BLaER1 (cell line): ENCODE data around the gene OSBPL5.

Experiments used
- H3K27ac ChIP-seq: shearing (Covaris generic); formaldehyde crosslinking; 2 replicates; pipeline ENCODE4 v1.8.1; 2022
- H3K27me3 ChIP-seq: shearing (Covaris generic); formaldehyde crosslinking; 2 replicates; pipeline ENCODE4 v1.8.1; 2022
- H3K36me3 ChIP-seq: shearing (Covaris generic); formaldehyde crosslinking; 2 replicates; pipeline ENCODE4 v1.8.1; 2022
- H3K4me1 ChIP-seq: shearing (Covaris generic); formaldehyde crosslinking; 2 replicates; pipeline ENCODE4 v1.8.1; 2022
- H3K4me2 ChIP-seq: shearing (Covaris generic); formaldehyde crosslinking; 2 replicates; pipeline ENCODE4 v1.8.1; 2022
- H3K4me3 ChIP-seq: shearing (Covaris generic); formaldehyde crosslinking; 2 replicates; pipeline ENCODE4 v1.8.1; 2022
- H3K9ac ChIP-seq: shearing (Covaris generic); formaldehyde crosslinking; 2 replicates; pipeline ENCODE4 v1.8.1; 2022
- H3K9me3 ChIP-seq: shearing (Covaris generic); formaldehyde crosslinking; 2 replicates; pipeline ENCODE4 v1.8.1; 2022
- H4K20me1 ChIP-seq: shearing (Covaris generic); formaldehyde crosslinking; 2 replicates; pipeline ENCODE4 v1.8.1; 2022
- Cebpa-rat ChIP-seq: shearing (Covaris generic); IDR thresholded peaks from 2 replicates; pipeline ENCODE4 v1.8.1; 2022

Gene OSBPL5

DNA sequence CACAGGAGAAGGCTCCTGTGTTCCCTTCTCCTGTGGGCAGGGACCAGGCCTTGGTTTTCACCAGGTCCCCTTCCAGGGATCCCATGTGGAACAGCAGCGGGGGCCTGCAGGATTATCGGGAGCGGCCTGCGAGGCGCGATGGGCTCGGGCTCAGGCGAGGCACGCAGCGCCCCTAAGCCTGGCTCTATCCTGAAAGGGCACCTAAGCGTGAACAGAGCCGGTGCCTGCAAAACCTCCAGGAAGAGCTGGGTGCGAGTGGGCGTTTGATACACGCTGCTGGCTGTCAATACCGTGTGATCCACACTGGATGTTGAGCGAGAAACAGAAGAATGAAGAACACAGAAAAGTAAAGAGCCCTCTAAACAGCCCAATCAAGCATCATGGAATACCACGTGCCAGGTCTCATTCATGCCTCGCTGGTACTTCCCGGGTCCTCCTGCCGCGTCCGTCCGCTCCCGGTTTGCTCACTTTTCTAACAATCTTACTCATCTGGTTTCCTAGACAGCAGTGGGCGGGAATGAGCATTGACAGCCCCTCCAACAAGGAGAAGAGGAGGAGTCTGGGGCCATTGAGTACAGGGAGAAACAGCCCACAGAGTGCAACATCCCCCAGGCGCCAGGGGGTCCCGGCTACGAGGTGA, 12.5 kb downstream of the OSBPL5 start:
- Histone ChIP-seq H3K4me3 (no peak overlapping the region), H3K9ac (no peak overlapping the region), H4K20me1 (peaks cover 98% of the 10 kb centered on the region), H3K27ac (no peak overlapping the region), H3K27me3 (no peaks in the 10 kb centered on the region), H3K36me3 (peaks cover 5% of the 10 kb centered on the region; the same call in 1 of the 2 replicates), H3K4me1 (peaks cover 100% of the 10 kb centered on the region), H3K4me2 (peak overlapping the region; percentile 14; the same call in 1 of the 2 replicates), H3K9me3 (no peaks in the 10 kb centered on the region)
- TF ChIP-seq Cebpa-rat = no peak

DNA sequence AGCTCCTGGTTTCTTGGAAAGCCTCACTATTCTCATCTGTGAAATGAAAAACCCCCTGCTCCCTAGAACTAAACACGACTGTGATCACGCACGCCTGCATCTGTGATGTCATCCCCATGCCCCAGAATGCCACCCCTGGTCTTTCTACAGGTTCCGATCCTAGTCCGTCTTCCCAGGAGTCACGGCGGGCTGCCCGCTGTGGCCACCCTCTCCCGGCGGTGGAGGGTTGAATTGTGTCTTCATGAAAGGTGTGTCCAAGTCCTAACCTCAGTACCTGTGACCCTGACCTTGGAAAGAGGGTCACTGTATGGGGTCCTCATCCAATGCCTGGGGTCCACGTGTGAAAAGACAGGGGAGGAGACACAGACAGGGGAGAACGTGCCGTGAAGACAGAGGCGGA, 14.4 kb downstream of the OSBPL5 start:
- H3K9ac ChIP-seq = peak overlapping the region; percentile 45; the same call in 1 of the 2 replicates
- no peaks in the 10 kb centered on the region for H3K9me3 ChIP-seq
- peaks cover 96% of the 10 kb centered on the region for H4K20me1 ChIP-seq
- no peak overlapping the region for H3K4me3 ChIP-seq
- H3K36me3 ChIP-seq = peaks cover 5% of the 10 kb centered on the region; the same call in 1 of the 2 replicates
- no peaks in the 10 kb centered on the region for H3K27me3 ChIP-seq
- 0 out of 2 replicates have a peak overlapping the region, but pooled peaks have one; percentile 22 for H3K27ac ChIP-seq
- TF ChIP-seq Cebpa-rat = no peak
- peak overlapping the region; percentile 93 for H3K4me2 ChIP-seq
- peaks cover 100% of the 10 kb centered on the region for H3K4me1 ChIP-seq

DNA sequence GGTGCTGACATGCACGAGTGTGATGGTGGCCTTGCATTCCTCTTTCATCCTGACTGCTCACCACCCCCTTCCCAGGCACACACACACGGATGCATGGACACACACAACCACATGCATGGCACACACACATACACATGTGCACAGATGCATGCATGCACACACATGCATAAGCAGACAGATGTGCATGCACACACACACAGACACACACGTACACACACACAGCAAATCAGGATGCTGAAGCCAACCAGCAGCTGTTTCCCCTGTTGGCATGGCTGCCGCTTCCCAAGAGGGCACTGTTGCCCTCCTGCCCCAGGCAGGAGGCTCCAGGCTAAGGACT, 15.3 kb downstream of the OSBPL5 start:
- Histone ChIP-seq H3K9me3 (no peaks in the 10 kb centered on the region), H3K27ac (peak overlapping the region; percentile 22; the same call in 1 of the 2 replicates), H3K4me3 (no peak overlapping the region), H3K27me3 (no peaks in the 10 kb centered on the region), H4K20me1 (peaks cover 96% of the 10 kb centered on the region), H3K4me2 (peak overlapping the region; percentile 93), H3K36me3 (peaks cover 5% of the 10 kb centered on the region; the same call in 1 of the 2 replicates), H3K9ac (peak overlapping the region; percentile 45; the same call in 1 of the 2 replicates), H3K4me1 (peaks cover 100% of the 10 kb centered on the region)
- TF ChIP-seq Cebpa-rat = no peak

DNA sequence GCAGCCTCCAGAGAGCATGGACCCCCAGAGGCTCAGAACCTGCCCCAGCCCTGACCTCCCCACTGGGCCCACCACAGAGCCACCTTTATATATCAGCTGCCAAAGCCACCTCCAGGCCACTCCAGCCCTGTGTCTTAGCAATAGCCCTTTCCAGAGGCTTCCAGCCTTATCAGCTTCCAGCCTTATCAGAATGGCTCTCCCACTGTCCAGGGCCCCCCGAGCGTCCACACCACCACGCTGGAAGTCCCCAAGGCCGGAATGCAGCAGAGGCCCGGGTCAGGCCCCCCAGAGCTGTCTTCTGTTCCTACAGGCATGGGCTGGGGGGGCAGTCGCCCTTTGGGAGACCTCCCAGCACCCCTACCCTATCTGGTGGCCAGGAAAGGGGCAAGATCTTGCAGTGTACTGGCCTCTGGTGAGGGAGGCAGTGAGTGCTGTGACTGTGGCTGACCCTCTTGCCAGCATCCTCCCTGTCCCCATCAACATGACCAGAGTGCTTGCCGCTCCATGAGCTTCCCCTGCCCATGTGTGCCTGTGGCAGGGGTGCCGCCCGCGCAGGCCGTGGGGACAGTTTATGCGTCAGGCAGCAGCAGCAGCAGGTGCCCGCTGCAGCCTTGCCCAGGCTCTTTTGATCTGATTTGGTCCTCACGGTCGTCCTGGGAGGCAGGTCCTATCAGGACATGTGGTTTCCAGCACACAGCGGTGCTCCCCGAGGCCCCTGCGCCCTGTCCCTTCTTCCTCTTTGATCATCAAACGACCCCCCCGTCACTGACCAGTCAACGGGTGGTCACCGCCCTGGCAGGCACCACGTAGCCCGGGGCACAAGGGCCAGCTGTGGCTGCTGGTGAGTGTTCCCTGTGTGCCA, 15.9 kb downstream of the OSBPL5 start:
- Histone ChIP-seq H3K4me2 (peak overlapping the region; percentile 93), H4K20me1 (peaks cover 98% of the 10 kb centered on the region)
- TF ChIP-seq Cebpa-rat = no peak

DNA sequence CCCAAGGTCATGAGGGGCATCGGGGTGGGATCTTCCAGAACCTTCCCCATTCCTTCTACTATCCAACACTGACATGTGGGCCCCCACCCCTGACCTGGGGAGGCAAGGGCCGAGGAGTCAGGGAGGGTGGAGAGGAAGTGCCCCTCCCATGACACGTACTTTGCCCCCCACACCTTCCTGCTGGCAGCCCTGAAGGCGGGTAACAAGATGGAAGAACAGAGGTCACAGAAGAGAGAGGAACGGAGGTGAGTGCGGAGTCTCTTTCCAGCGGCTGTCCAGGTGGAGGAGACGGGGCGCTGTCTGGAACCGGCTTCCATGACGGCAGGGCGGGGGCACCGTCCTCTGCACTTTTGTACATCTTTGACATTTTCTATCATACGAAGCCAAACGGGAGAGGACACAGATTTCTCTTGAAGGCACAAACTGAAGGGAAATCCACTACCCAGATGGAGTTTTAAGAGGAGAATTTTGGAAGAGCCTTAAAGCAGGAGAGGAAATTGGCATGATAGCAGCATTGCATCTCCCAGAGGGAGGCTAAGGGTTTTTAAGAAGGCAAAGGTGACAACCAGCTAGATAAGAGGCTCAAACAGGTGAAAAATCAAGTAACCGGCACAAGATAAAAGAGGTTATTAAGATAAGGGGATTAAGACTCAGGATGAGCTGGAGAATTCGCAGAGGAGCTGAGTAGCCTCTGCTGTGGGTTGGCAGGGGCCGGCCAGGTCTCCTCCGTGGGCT, 16.7 kb downstream of the OSBPL5 start:
- H4K20me1 ChIP-seq = peaks cover 98% of the 10 kb centered on the region
- peak overlapping the region; percentile 24; the same call in 1 of the 2 replicates for H3K9ac ChIP-seq
- H3K4me3 ChIP-seq = no peak overlapping the region
- peak overlapping the region; percentile 93 for H3K4me2 ChIP-seq
- H3K27ac ChIP-seq = peak overlapping the region; percentile 75
- peaks cover 100% of the 10 kb centered on the region for H3K4me1 ChIP-seq
- no peak for TF ChIP-seq Cebpa-rat
- no peaks in the 10 kb centered on the region for H3K9me3 ChIP-seq
- peaks cover 5% of the 10 kb centered on the region; the same call in 1 of the 2 replicates for H3K36me3 ChIP-seq
- no peaks in the 10 kb centered on the region for H3K27me3 ChIP-seq

More for the DNA sequence above, 15.9 kb downstream of the OSBPL5 start:
- Histone ChIP-seq H3K36me3 (peaks cover 5% of the 10 kb centered on the region; the same call in 1 of the 2 replicates), H3K4me3 (no peak overlapping the region), H3K27me3 (no peaks in the 10 kb centered on the region), H3K9me3 (no peaks in the 10 kb centered on the region), H3K4me1 (peaks cover 100% of the 10 kb centered on the region), H3K27ac (peak overlapping the region; percentile 31), H3K9ac (0 out of 2 replicates have a peak overlapping the region, but pooled peaks have one; percentile 24)

DNA sequence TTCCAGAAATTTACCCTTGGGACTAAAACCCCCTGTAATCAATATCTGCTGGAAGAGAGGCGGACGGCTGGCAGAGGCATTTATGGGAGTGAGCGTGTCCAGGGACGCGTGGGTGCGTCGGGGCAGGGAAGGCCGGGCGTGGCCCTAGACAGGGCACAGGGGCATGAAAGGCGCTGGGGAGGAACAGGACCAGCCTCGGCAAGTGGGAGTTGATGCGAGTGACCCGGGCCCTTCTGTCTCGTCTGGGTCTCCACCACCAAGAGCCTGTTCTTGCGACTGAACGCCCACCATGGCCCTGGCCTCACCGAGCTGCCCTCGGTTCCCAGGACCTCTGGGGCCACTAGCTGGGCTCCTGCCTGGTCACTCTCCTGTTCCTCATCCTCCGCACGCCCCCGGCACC, 17.5 kb downstream of the OSBPL5 start:
- peak overlapping the region; percentile 50; the same call in 1 of the 2 replicates for H3K9ac ChIP-seq
- TF ChIP-seq Cebpa-rat = no peak
- no peaks in the 10 kb centered on the region for H3K9me3 ChIP-seq
- H3K36me3 ChIP-seq = peaks cover 5% of the 10 kb centered on the region; the same call in 1 of the 2 replicates
- H3K4me3 ChIP-seq = no peak overlapping the region
- peaks cover 92% of the 10 kb centered on the region for H4K20me1 ChIP-seq
- H3K4me2 ChIP-seq = peak overlapping the region; percentile 93
- H3K27me3 ChIP-seq = no peaks in the 10 kb centered on the region
- peaks cover 100% of the 10 kb centered on the region for H3K4me1 ChIP-seq
- peak overlapping the region; percentile 75 for H3K27ac ChIP-seq

DNA sequence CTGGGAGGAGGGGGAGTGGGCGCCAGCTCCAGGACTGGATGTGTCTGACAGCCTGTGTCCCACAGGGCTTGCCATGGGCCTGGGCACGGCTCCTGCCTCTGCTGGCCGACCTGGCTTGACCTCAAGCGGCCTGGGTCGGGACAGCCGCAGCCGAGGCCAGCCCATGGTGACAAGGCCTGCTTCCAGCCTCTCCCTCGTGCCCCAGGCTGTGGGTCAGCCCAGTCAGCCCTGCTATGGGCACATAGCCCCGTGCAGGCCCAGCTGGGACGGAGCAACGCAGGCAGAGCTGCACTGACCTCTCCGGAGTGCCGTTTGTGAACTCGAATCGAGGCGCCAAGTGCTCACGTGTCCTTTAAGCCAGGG, 17.9 kb downstream of the OSBPL5 start:
- no peak overlapping the region for H3K4me3 ChIP-seq
- peaks cover 5% of the 10 kb centered on the region; the same call in 1 of the 2 replicates for H3K36me3 ChIP-seq
- peak overlapping the region; percentile 75 for H3K27ac ChIP-seq
- no peak for TF ChIP-seq Cebpa-rat
- no peaks in the 10 kb centered on the region for H3K27me3 ChIP-seq
- H3K9ac ChIP-seq = peak overlapping the region; percentile 50; the same call in 1 of the 2 replicates
- H4K20me1 ChIP-seq = peaks cover 88% of the 10 kb centered on the region
- peak overlapping the region; percentile 93 for H3K4me2 ChIP-seq
- H3K9me3 ChIP-seq = no peaks in the 10 kb centered on the region
- H3K4me1 ChIP-seq = peaks cover 100% of the 10 kb centered on the region

DNA sequence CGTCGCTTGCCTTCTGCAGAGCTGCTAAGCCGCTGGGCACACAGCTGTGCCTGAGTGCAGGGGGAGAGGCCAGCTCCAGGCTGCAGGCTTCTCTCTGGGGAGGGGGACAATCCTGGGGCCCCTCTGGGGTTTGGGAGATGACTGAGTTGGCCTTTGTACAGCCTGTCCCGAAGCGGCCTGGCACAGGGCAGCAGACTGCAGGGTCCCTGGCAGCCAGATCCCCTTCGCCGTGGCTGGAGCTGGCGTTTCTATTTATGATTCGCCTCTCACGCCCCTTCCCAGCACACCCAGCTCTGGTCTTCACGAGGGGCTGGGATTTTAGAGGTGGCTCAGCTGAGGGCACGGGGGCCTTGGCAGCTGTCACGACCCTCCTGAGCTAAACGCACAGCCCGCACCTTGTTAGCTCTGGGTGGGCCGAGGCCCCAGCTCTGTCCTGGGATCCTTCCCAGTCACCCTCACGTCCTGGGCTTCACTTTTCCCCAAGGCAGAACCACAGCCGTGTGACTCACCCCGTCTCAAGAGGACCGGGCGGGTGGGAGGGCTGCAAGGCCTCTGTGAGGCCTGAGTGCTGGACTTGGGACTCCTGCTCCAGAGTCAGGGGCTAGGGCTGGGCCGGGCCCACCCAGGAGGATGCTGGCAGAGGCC, 18.4 kb downstream of the OSBPL5 start:
- Histone ChIP-seq H3K4me2 (peak overlapping the region; percentile 93), H3K27me3 (no peaks in the 10 kb centered on the region), H4K20me1 (peaks cover 83% of the 10 kb centered on the region), H3K4me3 (peak overlapping the region; percentile 51), H3K4me1 (peaks cover 100% of the 10 kb centered on the region), H3K27ac (peak overlapping the region; percentile 75), H3K9ac (peak overlapping the region; percentile 69), H3K9me3 (no peaks in the 10 kb centered on the region), H3K36me3 (peaks cover 5% of the 10 kb centered on the region; the same call in 1 of the 2 replicates)
- no peak for TF ChIP-seq Cebpa-rat

DNA sequence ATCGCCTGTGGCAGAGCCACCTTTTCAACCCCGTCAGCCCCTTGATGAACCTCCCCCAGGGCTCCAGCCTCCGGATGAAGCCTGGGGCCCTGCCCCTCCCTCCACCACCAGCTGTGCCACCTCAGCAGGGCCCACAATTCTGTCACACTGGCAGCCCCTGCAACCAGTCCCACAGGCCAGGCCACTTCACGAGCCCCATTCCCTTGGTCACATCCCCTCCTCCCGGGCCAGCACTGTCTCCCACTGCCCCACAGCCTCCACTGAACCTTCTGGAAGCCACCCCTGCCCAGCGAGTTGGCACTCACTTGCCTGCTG, 19.9 kb downstream of the OSBPL5 start:
- H3K27ac ChIP-seq = peak overlapping the region; percentile 75
- no peak for TF ChIP-seq Cebpa-rat
- no peaks in the 10 kb centered on the region for H3K36me3 ChIP-seq
- no peaks in the 10 kb centered on the region for H3K27me3 ChIP-seq
- peak overlapping the region; percentile 93 for H3K4me2 ChIP-seq
- H3K4me1 ChIP-seq = peaks cover 99% of the 10 kb centered on the region
- peaks cover 67% of the 10 kb centered on the region for H4K20me1 ChIP-seq
- H3K4me3 ChIP-seq = peak overlapping the region; percentile 51; the same call in 1 of the 2 replicates
- H3K9me3 ChIP-seq = no peaks in the 10 kb centered on the region
- peak overlapping the region; percentile 69 for H3K9ac ChIP-seq
